Fibroblast of lung (primary cell): Measurements from ENCODE around the gene SRP9. TPM values are rescaled to one million over a fixed set of nuclear protein-coding genes. Genes with fewer than 3 reads are reported as not detected.
"Not testable (repeated sequence)": the region's sequence is repeated elsewhere in the genome, so short reads cannot be mapped to it uniquely, and the experiment has no call there.

ENCODE experiments used
- DNase-seq, 2 donors: peaks; one replicate each; pipeline versions ENCODE4 v3.0.0 to v3.0.0-alpha.2; 2010; ENCODE audit warnings: low read depth in 2 of 2
- H2AFZ ChIP-seq: 2 replicates; pipeline ENCODE4 v1.5.1; 2012; ENCODE audit warnings: low read length, control low read depth, inconsistent platforms
- H3K27ac ChIP-seq: 2 replicates; pipeline ENCODE4 v1.5.1; 2011; ENCODE audit warnings: low read length, control low read depth; ENCODE audit not compliant: insufficient read depth
- H3K27me3 ChIP-seq: 2 replicates; pipeline ENCODE4 v1.5.1; 2011; ENCODE audit warnings: mild to moderate bottlenecking, low read length; ENCODE audit not compliant: control insufficient read depth, insufficient read depth
- H3K36me3 ChIP-seq: 2 replicates; pipeline ENCODE4 v1.5.1; 2011; ENCODE audit warnings: low read length; ENCODE audit not compliant: control insufficient read depth, insufficient read depth
- H3K4me1 ChIP-seq: 2 replicates; pipeline ENCODE4 v1.5.1; 2011; ENCODE audit warnings: low read length; ENCODE audit not compliant: control insufficient read depth, insufficient read depth; ENCODE audit errors: extremely low read depth
- H3K4me2 ChIP-seq: 2 replicates; pipeline ENCODE4 v1.5.1; 2011; ENCODE audit warnings: low read length, control low read depth; ENCODE audit not compliant: insufficient read depth; ENCODE audit errors: extremely low read depth
- H3K4me3 ChIP-seq, 4 experiments: fragments of 200-600 bp in 1 of 4; sonication (generic) in 1 of 4; replicated peaks in 1 of 4; 2 replicates each; pipeline ENCODE4 v1.5.1; 2011 to 2016; ENCODE audit warnings: low read length in 4 of 4, low read depth in 3 of 4, mild to moderate bottlenecking in 3 of 4, control low read depth in 2 of 4, inconsistent platforms in 1 of 4, mixed read lengths in 1 of 4; ENCODE audit not compliant: insufficient read depth in 1 of 4; ENCODE audit errors: control extremely low read depth in 1 of 4
- H3K79me2 ChIP-seq: 2 replicates; pipeline ENCODE4 v1.5.1; 2012; ENCODE audit warnings: mild to moderate bottlenecking, low read length, inconsistent platforms; ENCODE audit not compliant: control insufficient read depth, insufficient read depth
- H3K9ac ChIP-seq: 2 replicates; pipeline ENCODE4 v1.5.1; 2011; ENCODE audit warnings: mild to moderate bottlenecking, low read length, control low read depth; ENCODE audit not compliant: insufficient read depth
- H3K9me3 ChIP-seq: 2 replicates; pipeline ENCODE4 v1.5.1; 2012; ENCODE audit warnings: low read depth, low read length; ENCODE audit not compliant: control insufficient read depth, insufficient read depth
- H4K20me1 ChIP-seq: 2 replicates; pipeline ENCODE4 v1.5.1; 2011; ENCODE audit warnings: low read length; ENCODE audit not compliant: control insufficient read depth, insufficient read depth; ENCODE audit errors: extremely low read depth
- CTCF ChIP-seq, 2 donors: IDR thresholded peaks in 1 of 2; conservative IDR thresholded peaks in 1 of 2; 1 replicate in 1 of 2; 2 replicates in 1 of 2; pipeline ENCODE4 v1.5.1; 2011 to 2012; ENCODE audit warnings: low read length in 2 of 2, control low read depth in 1 of 2, inconsistent platforms in 1 of 2, low read depth in 1 of 2, mild to moderate bottlenecking in 1 of 2
- EZH2 ChIP-seq: IDR thresholded peaks from 2 replicates; pipeline ENCODE4 v1.5.1; 2012; ENCODE audit warnings: low read length, control low read depth, mild to moderate bottlenecking; ENCODE audit errors: missing control alignments
- polyA plus RNA-seq, 2 donors: library from polyadenylated mRNA; depleted of rRNA in 1 of 2; stranded (reverse) in 1 of 2; unstranded in 1 of 2; fragments of >200 nt; gene quantifications; 2 replicates each; pipeline ENCODE4 v1.2.1, GENCODE V29; 2011 to 2012; ENCODE audit warnings: missing spikeins in 1 of 2
- total RNA-seq: library from RNA; depleted of rRNA; stranded (reverse); fragments of >200 nt; gene quantifications from 2 replicates; pipeline ENCODE4 v1.2.1, GENCODE V29; 2014

Gene SRP9
- total and polyA plus RNA-seq, 2 donors (not counting 1 experiment from before 2014, with no cell fraction given): 202 to 442 TPM

- TF ChIP-seq CTCF (conservative IDR thresholded peaks at IDR 0.05 in 1 of 2, IDR thresholded peaks at IDR 0.05 in 1 of 2; ENCODE audit: low read depth in 1 of 2, low read length in 2 of 2): no peak
- no peak for TF ChIP-seq EZH2
- no peak overlapping the region for H2AFZ ChIP-seq
- no peaks in the 10 kb centered on the region for H3K36me3 ChIP-seq
- no peak overlapping the region for H3K4me3 ChIP-seq
- H3K27ac ChIP-seq: no peak overlapping the region
- no peaks in the 10 kb centered on the region for H4K20me1 ChIP-seq
- H3K79me2 ChIP-seq: no peaks in the 10 kb centered on the region
- DNase-seq: no peak
- H3K4me2 ChIP-seq: no peak overlapping the region
- H3K9ac ChIP-seq: no peak overlapping the region
- H3K27me3 ChIP-seq: no peaks in the 10 kb centered on the region
- peaks cover 20% of the 10 kb centered on the region for H3K4me1 ChIP-seq
- H3K9me3 ChIP-seq: no peaks in the 10 kb centered on the region
Observed at GRCh38 chr1:225760531-225760930, 17.1 kb upstream of the SRP9 start.

GRCh38 chr1:225761395-225761794 lies 16.2 kb upstream of the SRP9 start:
- H3K27me3 ChIP-seq, DNase-seq, H3K79me2 ChIP-seq, H4K20me1 ChIP-seq, H2AFZ ChIP-seq, H3K4me2 ChIP-seq, H3K4me3 ChIP-seq, H3K9me3 ChIP-seq, H3K27ac ChIP-seq, H3K9ac ChIP-seq, H3K36me3 ChIP-seq: not testable (repeated sequence)
- H3K4me1 ChIP-seq: peaks cover 19% of the 10 kb centered on the region

- peak in 1 of 2 donors; percentile 86 for DNase-seq
- no peak overlapping the region for H3K4me2 ChIP-seq
- H3K79me2 ChIP-seq: no peaks in the 10 kb centered on the region
- H3K4me1 ChIP-seq: peaks cover 23% of the 10 kb centered on the region
- TF ChIP-seq CTCF (conservative IDR thresholded peaks at IDR 0.05 in 1 of 2, IDR thresholded peaks at IDR 0.05 in 1 of 2; ENCODE audit: low read depth in 1 of 2, low read length in 2 of 2): no peak
- TF ChIP-seq EZH2: no peak
- no peak overlapping the region for H3K4me3 ChIP-seq
- H3K27me3 ChIP-seq: no peaks in the 10 kb centered on the region
- H3K9me3 ChIP-seq: no peaks in the 10 kb centered on the region
- H2AFZ ChIP-seq: no peak overlapping the region
- no peak overlapping the region for H3K27ac ChIP-seq
- H3K9ac ChIP-seq: no peak overlapping the region
- no peaks in the 10 kb centered on the region for H3K36me3 ChIP-seq
- H4K20me1 ChIP-seq: no peaks in the 10 kb centered on the region
Observed at GRCh38 chr1:225762002-225762441, 15.6 kb upstream of the SRP9 start.
